ENCODE data around the gene CEP68.
"Not testable (repeated sequence)": the region's sequence is repeated elsewhere in the genome, so short reads cannot be mapped to it uniquely, and the experiment has no call there.

Gene CEP68

GRCh38 chr2:65056215-65057053, at the start of gene CEP68:
Gene CEP68 (plus strand): TSS chr2:65056416. CDS start chr2:65069445, 13,029 bp downstream.
- peak; percentile 95 to 96 for DNase-seq

- DNase-seq = no peak
Observed at GRCh38 chr2:65013776-65014175, 42.4 kb upstream of the CEP68 start.

- no peak for DNase-seq
Observed at GRCh38 chr2:65015731-65016130, 40.5 kb upstream of the CEP68 start.

- DNase-seq = no peak
Observed at GRCh38 chr2:65016789-65017188, 39.4 kb upstream of the CEP68 start.

- no peak for DNase-seq
Observed at GRCh38 chr2:65017335-65017734, 38.9 kb upstream of the CEP68 start.

- DNase-seq = no peak
Observed at GRCh38 chr2:65018141-65018582, 38.1 kb upstream of the CEP68 start.

GRCh38 chr2:65019010-65019409, 37.2 kb upstream of the CEP68 start:
- DNase-seq = no peak

GRCh38 chr2:65019675-65020195, 36.5 kb upstream of the CEP68 start:
- DNase-seq = no peak

- DNase-seq = not testable (repeated sequence)
Observed at GRCh38 chr2:65020251-65020650, 36.0 kb upstream of the CEP68 start.

GRCh38 chr2:65020943-65021528, 35.2 kb upstream of the CEP68 start:
- DNase-seq = no peak

GRCh38 chr2:65021709-65022108, 34.5 kb upstream of the CEP68 start:
- DNase-seq = no peak

GRCh38 chr2:65022189-65022588, 34.0 kb upstream of the CEP68 start:
- no peak for DNase-seq

GRCh38 chr2:65023742-65024141, 32.5 kb upstream of the CEP68 start:
- no peak for DNase-seq

GRCh38 chr2:65024149-65024829, 31.9 kb upstream of the CEP68 start:
- no peak for DNase-seq

GRCh38 chr2:65025453-65026123, 30.6 kb upstream of the CEP68 start:
- DNase-seq = no peak

- no peak for DNase-seq
Observed at GRCh38 chr2:65026154-65026553, 30.1 kb upstream of the CEP68 start.

GRCh38 chr2:65026704-65027464, 29.3 kb upstream of the CEP68 start:
- no peak for DNase-seq

GRCh38 chr2:65027616-65028244, 28.5 kb upstream of the CEP68 start:
- no peak for DNase-seq

GRCh38 chr2:65030476-65031332, 25.5 kb upstream of the CEP68 start:
- no peak for DNase-seq

- peak; percentile 6 to 11 for DNase-seq
Observed at GRCh38 chr2:65031341-65032018, 24.7 kb upstream of the CEP68 start.

All from SHP77 (cell line).